UCSD-AML1 (cell line): ENCODE data around the gene DPEP1.
"Not testable (repeated sequence)": the region's sequence is repeated elsewhere in the genome, so short reads cannot be mapped to it uniquely, and the experiment has no call there.

ENCODE experiments used
- DNase-seq: peaks from one replicate; lab custom pipeline; 2025; ENCODE audit not compliant: unreplicated experiment; lab: John Stamatoyannopoulos, UW

The DPEP1 gene

GRCh38 chr16:89618109-89618998, 4.9 kb downstream of the DPEP1 start:
- no peak for DNase-seq

- no peak for DNase-seq
Measured at GRCh38 chr16:89619840-89620239, 6.4 kb downstream of the DPEP1 start.

GRCh38 chr16:89620406-89620841, 7.0 kb downstream of the DPEP1 start:
- DNase-seq, result no peak

- DNase-seq, result no peak
Measured at GRCh38 chr16:89621136-89621697, 7.8 kb downstream of the DPEP1 start.

GRCh38 chr16:89621698-89622409, 8.4 kb downstream of the DPEP1 start:
- DNase-seq, result no peak

GRCh38 chr16:89623511-89624261, 10.2 kb downstream of the DPEP1 start:
- DNase-seq, result no peak

GRCh38 chr16:89624777-89625761, 11.6 kb downstream of the DPEP1 start:
- DNase-seq, result no peak

DNA sequence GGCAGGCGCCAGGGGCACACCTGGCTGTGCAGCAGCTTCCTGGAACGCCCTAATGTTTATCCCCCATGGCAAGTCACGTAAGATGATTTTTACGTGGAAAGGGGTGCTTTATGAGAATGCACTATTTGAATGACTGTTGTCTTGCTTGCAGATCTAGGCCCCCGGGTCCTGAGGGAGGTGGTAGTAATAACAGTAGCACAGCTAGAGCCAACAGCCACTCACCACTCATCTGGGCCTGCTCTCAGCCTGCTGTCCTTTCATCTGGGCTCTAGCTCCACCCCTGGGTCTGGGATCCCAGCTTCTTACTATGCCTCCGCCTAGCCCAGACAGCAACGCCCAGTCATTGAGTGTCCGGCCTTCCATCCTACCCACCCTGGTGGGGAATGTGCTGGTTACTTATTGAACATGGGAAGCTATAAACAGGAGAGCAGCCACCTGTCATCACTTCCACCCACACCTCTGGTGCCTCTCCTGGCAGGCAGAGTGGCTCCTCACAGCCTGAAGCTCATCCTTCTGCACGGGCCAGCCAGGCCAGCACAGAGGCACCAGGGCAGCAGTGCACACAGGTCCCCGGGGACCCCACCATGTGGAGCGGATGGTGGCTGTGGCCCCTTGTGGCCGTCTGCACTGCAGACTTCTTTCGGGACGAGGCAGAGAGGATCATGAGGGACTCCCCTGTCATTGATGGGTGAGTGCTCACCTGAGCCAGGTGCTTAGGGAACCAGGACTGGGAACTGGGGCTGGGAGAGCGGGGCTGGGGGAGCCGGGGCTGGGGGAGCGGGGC, 16.6 kb downstream of the DPEP1 start:
- no peak for DNase-seq

DNA sequence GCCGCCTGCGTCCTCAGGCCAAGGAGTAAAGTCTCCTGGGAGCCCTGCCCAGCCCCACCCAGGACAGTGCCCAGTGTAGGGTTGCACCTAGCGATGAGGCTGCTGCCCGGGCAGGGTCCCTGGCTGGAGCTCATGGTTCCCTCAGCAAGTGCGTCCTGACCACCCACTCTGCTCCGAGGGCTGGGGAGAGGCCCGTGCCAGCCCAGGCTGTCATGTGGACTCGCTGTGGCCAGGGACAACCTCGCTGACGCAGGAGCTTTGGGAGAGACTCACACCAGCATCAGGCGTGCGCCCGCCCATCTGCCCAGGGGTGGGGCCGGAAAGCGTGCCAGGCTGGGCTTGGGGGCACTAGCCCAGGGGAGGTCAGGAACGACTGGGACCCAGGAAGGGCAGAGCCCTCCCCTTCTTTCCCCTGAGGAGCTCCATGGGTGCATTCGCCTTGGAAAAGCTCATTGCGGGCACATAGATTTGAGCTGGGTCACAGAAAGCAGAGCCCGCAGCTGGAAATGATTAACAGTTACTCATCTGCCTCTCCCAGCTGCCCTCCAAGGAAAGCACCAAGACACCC, 19.7 kb downstream of the DPEP1 start:
- no peak for DNase-seq

DNA sequence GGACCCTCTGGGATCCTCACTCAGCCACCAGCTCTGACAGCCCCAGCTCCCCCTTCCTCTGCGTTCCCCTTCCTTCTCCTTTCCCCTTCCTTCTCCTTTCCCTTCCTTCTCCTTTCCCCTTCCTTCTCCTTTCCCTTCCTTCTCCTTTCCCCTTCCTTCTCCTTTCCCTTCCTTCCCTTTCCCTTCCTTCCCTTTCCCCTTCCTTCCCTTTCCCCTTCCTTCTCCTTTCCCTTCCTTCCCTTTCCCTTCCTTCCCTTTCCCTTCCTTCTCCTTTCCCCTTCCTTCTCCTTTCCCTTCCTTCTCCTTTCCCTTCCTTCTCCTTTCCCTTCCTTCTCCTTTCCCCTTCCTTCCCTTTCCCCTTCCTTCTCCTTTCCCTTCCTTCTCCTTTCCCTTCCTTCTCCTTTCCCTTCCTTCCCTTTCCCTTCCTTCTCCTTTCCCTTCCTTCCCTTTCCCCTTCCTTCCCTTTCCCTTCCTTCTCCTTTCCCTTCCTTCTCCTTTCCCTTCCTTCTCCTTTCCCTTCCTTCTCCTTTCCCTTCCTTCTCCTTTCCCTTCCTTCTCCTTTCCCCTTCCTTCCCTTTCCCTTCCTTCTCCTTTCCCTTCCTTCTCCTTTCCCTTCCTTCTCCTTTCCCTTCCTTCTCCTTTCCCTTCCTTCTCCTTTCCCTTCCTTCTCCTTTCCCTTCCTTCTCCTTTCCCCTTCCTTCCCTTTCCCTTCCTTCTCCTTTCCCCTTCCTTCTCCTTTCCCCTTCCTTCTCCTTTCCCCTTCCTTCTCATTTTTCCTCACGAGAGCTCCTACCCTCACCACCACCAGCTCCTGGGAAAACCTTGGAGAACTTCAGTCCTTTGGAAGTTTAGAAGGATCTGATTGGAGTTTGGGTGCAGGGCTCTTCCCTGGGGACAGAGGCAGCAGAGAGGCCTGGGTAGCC, 21.3 kb downstream of the DPEP1 start:
- DNase-seq, result not testable (repeated sequence)

DNA sequence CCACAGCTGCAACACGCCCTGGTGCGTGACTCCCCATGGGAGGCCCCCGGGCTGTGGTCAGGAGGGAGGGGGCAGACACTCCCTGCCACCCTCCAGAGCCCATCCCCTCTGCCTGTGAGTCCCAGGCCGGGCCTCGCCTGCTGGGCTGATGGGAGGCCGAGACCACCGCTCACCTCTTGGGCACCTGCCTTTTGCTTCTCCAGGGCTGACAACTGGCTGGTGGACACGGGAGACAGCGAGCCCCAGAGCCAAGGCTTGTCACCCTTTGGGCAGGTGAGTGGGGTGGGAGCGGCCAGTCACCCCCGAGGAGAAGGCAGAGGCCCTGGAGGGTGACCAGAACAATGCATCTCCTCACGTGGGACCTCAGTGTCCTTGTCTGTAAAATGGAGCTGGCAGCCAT, 23.2 kb downstream of the DPEP1 start:
- DNase-seq, result no peak

- no peak for DNase-seq
Measured at GRCh38 chr16:89637379-89637778, 23.9 kb downstream of the DPEP1 start.

GRCh38 chr16:89638455-89638854, 25.0 kb downstream of the DPEP1 start:
- no peak for DNase-seq

GRCh38 chr16:89639385-89639784, 25.9 kb downstream of the DPEP1 start:
- DNase-seq, result no peak

- DNase-seq, result no peak
Measured at GRCh38 chr16:89641458-89642119, 28.1 kb downstream of the DPEP1 start.

DNA sequence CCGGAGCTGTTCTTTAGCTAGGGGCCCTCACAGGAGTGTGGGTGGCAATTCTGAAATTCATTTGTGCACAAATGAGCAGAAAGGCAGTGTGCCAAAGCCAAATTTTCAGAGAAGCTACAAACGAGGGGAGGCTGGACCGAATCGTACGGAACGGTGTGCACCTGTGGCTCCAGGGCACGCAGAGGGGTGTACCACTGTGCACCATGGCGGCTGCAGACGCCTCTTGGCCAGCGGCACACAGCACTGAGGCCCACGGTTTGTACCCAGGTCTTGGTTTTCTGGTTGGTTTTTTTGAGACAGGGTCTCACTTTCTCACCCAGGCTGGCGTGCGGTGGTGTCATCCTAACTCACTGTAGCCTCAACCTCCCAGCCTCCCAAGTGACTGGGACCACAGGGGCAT, 29.1 kb downstream of the DPEP1 start:
- DNase-seq, result no peak

DNA sequence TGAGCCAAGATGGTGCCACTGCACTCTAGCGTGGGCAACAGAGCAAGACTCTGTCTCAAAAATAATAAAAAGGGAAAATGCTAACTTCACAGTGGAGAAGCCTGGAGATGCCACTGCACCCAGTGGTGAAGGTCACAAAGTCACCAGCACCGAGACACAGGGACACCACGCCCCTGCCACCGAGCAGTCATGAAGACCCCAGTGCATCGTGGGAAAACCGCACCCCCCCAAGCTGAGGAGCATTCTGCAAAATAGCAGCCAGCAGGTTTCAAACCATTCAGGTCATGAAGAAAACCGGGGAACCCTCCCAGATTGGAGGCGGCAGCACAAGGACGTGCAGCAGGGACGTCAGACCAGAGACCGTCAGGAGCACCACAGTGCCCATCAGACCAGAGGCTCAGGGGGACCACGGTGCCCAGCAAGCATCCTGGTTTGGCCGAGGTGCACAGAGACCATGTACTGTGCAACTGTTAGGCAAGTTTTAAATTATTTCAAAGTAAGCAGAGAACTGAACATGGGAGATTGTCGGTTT, 30.4 kb downstream of the DPEP1 start:
- DNase-seq, result no peak
